GM21825 (cell line): Measurements from ENCODE around the gene RBM4B.
A peak's percentile ranks its signal among the peaks of the same experiment; 100 is the strongest.

ENCODE experiments used
- ATAC-seq: cut with Tn5 transposase; IDR thresholded peaks from one replicate; pipeline ENCODE4 v1.9.1; 2021; ENCODE audit warnings: mild to moderate bottlenecking, moderate library complexity; ENCODE audit not compliant: unreplicated experiment

RBM4B gene

GRCh38 chr11:66707486-66707885, 29.8 kb upstream of the RBM4B start:
- ATAC-seq = no peak

- no peak for ATAC-seq
These were observed 29.3 kb upstream of the RBM4B start for GRCh38 chr11:66706989-66707388.

GRCh38 chr11:66705587-66706335, 28.1 kb upstream of the RBM4B start:
- no peak for ATAC-seq

GRCh38 chr11:66704659-66705360, 27.1 kb upstream of the RBM4B start:
- no peak for ATAC-seq

- no peak for ATAC-seq
These were observed 23.9 kb upstream of the RBM4B start for GRCh38 chr11:66701432-66702240.

GRCh38 chr11:66700742-66701141, 23.1 kb upstream of the RBM4B start:
- ATAC-seq = no peak

GRCh38 chr11:66700337-66700736, 22.6 kb upstream of the RBM4B start:
- no peak for ATAC-seq

GRCh38 chr11:66698491-66698890, 20.8 kb upstream of the RBM4B start:
- no peak for ATAC-seq

GRCh38 chr11:66697988-66698387, 20.3 kb upstream of the RBM4B start:
- ATAC-seq = no peak

- ATAC-seq = no peak
These were observed 18.5 kb upstream of the RBM4B start for GRCh38 chr11:66696146-66696545.

GRCh38 chr11:66694732-66695207, 17.1 kb upstream of the RBM4B start:
- peak; percentile 71 for ATAC-seq

GRCh38 chr11:66694056-66694410, 16.3 kb upstream of the RBM4B start:
- no peak for ATAC-seq

GRCh38 chr11:66693356-66694055, 15.8 kb upstream of the RBM4B start:
- ATAC-seq = no peak

- no peak for ATAC-seq
These were observed 15.2 kb upstream of the RBM4B start for GRCh38 chr11:66692871-66693331.

- no peak for ATAC-seq
These were observed 14.8 kb upstream of the RBM4B start for GRCh38 chr11:66692446-66692845.

- no peak for ATAC-seq
These were observed 13.8 kb upstream of the RBM4B start for GRCh38 chr11:66691311-66691980.

GRCh38 chr11:66689661-66690590, 12.2 kb upstream of the RBM4B start:
- no peak for ATAC-seq

GRCh38 chr11:66688561-66689534, 11.2 kb upstream of the RBM4B start:
- no peak for ATAC-seq
